Panc1 (cell line): ENCODE data around the gene KPNB1. TPM values are rescaled to one million over a fixed set of nuclear protein-coding genes. Genes with fewer than 3 reads are reported as not detected.

Experiments used
- ATAC-seq: fragments of 200-7000 bp; cut with Tn5 transposase; 2 replicates; pipeline ENCODE4 v1.9.1; 2020; ENCODE audit warnings: mild to moderate bottlenecking, moderate library complexity
- BruUV-seq: library from RNA; stranded (reverse); fragments of 400-500 nt; replicated peaks from 2 replicates; lab custom pipeline; 2021; lab: Mats Ljungman, UMichigan
- CTCF ChIA-PET: fragments of 300-600 bp; sonication (Branson Sonifier 250); formaldehyde crosslinking; loops from one replicate; lab custom pipeline; 2022; ENCODE audit warnings: antibody characterized with exemption; lab: Charles Lee
- POLR2A ChIA-PET: fragments of 300-600 bp; sonication (Branson Sonifier 250); formaldehyde crosslinking; loops from one replicate; lab custom pipeline; 2022; ENCODE audit warnings: antibody characterized with exemption; lab: Charles Lee
- DNase-seq: peaks from one replicate; pipeline ENCODE4 v3.0.0-alpha.2; 2010; ENCODE audit warnings: low read depth, low spot score
- H3K27ac ChIP-seq: 2 replicates; pipeline ENCODE4 v1.5.1; 2011; ENCODE audit warnings: mild to moderate bottlenecking, low read length, inconsistent platforms
- H3K27me3 ChIP-seq: fragments of 200-500 bp; sonication (Bioruptor generic); 2 replicates; pipeline ENCODE4 v1.6.0; 2014; ENCODE audit warnings: low read length, inconsistent platforms; ENCODE audit not compliant: control insufficient read depth, insufficient read depth
- H3K36me3 ChIP-seq: fragments of 200-500 bp; sonication (Bioruptor generic); 2 replicates; pipeline ENCODE4 v1.5.1; 2014; ENCODE audit warnings: inconsistent platforms, mild to moderate bottlenecking, low read length, moderate library complexity; ENCODE audit not compliant: control insufficient read depth, insufficient read depth
- H3K4me1 ChIP-seq: 2 replicates; pipeline ENCODE4 v1.5.1; 2011; ENCODE audit warnings: inconsistent platforms, mild to moderate bottlenecking, low read length, moderate library complexity; ENCODE audit not compliant: control insufficient read depth, insufficient read depth
- H3K4me3 ChIP-seq, 2 experiments: 2 replicates each; pipeline ENCODE4 v1.5.1; 2011 to 2012; ENCODE audit warnings: low read depth in 2 of 2, low read length in 2 of 2, mild to moderate bottlenecking in 2 of 2, inconsistent platforms in 1 of 2, moderate library complexity in 1 of 2
- H3K9me3 ChIP-seq: fragments of 200-500 bp; sonication (Bioruptor generic); 2 replicates; pipeline ENCODE4 v1.5.1; 2014; ENCODE audit warnings: low read depth, mild to moderate bottlenecking, inconsistent platforms, low read length, moderate library complexity; ENCODE audit not compliant: control insufficient read depth, insufficient read depth
- POLR2AphosphoS5 ChIP-seq: IDR thresholded peaks from 2 replicates; pipeline ENCODE4 v1.6.1; 2012; ENCODE audit warnings: mild to moderate bottlenecking, low read depth, low read length, moderate library complexity
- SIN3A ChIP-seq: IDR thresholded peaks from 2 replicates; pipeline ENCODE4 v1.6.1; 2012; ENCODE audit warnings: low read depth, mild to moderate bottlenecking, low read length, moderate library complexity, borderline replicate concordance; ENCODE audit not compliant: insufficient read depth
- TCF7L2 ChIP-seq: IDR thresholded peaks from 2 replicates; pipeline ENCODE4 v1.6.1; 2011; ENCODE audit warnings: mild to moderate bottlenecking, low read depth, low read length, inconsistent platforms
- in situ Hi-C: cut with HindIII; loops from 2 replicates; pipeline ENCODE4 v1.10.0; 2016; ENCODE audit warnings: low sequenced_read_pairs, low pct_unique_long_range_greater_than_20kb
- intact Hi-C: fragments of 100-400 bp; cut with micrococcal nuclease; formaldehyde crosslinking; loops from one replicate; pipeline ENCODE4 v1.10.0; 2022; ENCODE audit not compliant: unreplicated experiment
- total RNA-seq: library from RNA; stranded (reverse); gene quantifications from one replicate; pipeline ENCODE4 v1.2.1, GENCODE V29; 2021; ENCODE audit not compliant: unreplicated experiment
- TF ChIP-seq, protein P1 (sequence below), 2 experiments: IDR thresholded peaks; 2 replicates each; pipeline ENCODE4 v1.6.1; 2011 to 2012; ENCODE audit warnings: low read depth in 2 of 2, control low read depth in 1 of 2, low read length in 1 of 2, mild to moderate bottlenecking in 1 of 2, moderate library complexity in 1 of 2; ENCODE audit not compliant: insufficient read depth in 1 of 2
- TF ChIP-seq, protein P2 (sequence below): fragments of 450-650 bp; IDR thresholded peaks from 2 replicates; pipeline ENCODE4 v1.5.1; 2017; ENCODE audit warnings: mild to moderate bottlenecking

KPNB1 gene
- total RNA-seq, 1 experiment from 2014 or later = 666 TPM

DNA sequence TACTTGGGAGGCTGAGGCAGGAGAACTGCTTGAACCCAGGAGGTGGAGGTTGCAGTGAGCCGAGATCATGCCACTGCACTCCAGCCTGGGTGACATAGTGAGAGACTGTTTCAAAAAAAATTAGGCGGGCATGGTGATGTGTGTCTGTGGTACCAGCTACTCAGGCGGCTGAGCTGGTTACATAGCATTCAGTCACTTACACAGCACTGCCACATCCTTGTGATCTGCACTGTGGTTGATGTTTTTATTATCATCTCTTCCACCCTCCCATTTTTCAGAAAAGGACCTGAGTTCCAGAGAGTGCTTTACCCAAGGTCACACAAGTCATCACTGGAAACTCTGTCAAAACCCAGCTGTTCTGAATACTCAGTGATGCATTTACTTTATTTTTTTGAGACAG is 14.8 kb upstream of the KPNB1 start:
- CTCF ChIA-PET = no interaction called here
- H3K9me3 ChIP-seq = no peaks in the 10 kb centered on the region
- no peak for DNase-seq
- no peaks in the 10 kb centered on the region for H3K27me3 ChIP-seq
- no peak overlapping the region for H3K4me3 ChIP-seq
- H3K4me1 ChIP-seq = no peaks in the 10 kb centered on the region
- in situ Hi-C loops = no loop called here
- BruUV-seq = no TSS peak
- 0 out of 2 replicates have a peak, but pooled peaks have one; percentile 33 for ATAC-seq
- H3K36me3 ChIP-seq = no peaks in the 10 kb centered on the region
- intact Hi-C loops = no loop called here
- H3K27ac ChIP-seq = no peak overlapping the region
- TF ChIP-seq, protein P1, sequence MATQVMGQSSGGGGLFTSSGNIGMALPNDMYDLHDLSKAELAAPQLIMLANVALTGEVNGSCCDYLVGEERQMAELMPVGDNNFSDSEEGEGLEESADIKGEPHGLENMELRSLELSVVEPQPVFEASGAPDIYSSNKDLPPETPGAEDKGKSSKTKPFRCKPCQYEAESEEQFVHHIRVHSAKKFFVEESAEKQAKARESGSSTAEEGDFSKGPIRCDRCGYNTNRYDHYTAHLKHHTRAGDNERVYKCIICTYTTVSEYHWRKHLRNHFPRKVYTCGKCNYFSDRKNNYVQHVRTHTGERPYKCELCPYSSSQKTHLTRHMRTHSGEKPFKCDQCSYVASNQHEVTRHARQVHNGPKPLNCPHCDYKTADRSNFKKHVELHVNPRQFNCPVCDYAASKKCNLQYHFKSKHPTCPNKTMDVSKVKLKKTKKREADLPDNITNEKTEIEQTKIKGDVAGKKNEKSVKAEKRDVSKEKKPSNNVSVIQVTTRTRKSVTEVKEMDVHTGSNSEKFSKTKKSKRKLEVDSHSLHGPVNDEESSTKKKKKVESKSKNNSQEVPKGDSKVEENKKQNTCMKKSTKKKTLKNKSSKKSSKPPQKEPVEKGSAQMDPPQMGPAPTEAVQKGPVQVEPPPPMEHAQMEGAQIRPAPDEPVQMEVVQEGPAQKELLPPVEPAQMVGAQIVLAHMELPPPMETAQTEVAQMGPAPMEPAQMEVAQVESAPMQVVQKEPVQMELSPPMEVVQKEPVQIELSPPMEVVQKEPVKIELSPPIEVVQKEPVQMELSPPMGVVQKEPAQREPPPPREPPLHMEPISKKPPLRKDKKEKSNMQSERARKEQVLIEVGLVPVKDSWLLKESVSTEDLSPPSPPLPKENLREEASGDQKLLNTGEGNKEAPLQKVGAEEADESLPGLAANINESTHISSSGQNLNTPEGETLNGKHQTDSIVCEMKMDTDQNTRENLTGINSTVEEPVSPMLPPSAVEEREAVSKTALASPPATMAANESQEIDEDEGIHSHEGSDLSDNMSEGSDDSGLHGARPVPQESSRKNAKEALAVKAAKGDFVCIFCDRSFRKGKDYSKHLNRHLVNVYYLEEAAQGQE (IDR thresholded peaks at IDR 0.05; ENCODE audit: insufficient read depth in 1 of 2, low read depth in 2 of 2, low read length in 1 of 2) = no peak
- TF ChIP-seq POLR2AphosphoS5 (no peak), TCF7L2 (no peak), SIN3A (no peak)
- TF ChIP-seq, protein P2, sequence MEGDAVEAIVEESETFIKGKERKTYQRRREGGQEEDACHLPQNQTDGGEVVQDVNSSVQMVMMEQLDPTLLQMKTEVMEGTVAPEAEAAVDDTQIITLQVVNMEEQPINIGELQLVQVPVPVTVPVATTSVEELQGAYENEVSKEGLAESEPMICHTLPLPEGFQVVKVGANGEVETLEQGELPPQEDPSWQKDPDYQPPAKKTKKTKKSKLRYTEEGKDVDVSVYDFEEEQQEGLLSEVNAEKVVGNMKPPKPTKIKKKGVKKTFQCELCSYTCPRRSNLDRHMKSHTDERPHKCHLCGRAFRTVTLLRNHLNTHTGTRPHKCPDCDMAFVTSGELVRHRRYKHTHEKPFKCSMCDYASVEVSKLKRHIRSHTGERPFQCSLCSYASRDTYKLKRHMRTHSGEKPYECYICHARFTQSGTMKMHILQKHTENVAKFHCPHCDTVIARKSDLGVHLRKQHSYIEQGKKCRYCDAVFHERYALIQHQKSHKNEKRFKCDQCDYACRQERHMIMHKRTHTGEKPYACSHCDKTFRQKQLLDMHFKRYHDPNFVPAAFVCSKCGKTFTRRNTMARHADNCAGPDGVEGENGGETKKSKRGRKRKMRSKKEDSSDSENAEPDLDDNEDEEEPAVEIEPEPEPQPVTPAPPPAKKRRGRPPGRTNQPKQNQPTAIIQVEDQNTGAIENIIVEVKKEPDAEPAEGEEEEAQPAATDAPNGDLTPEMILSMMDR = no peak
- POLR2A ChIA-PET = no interaction called here

DNA sequence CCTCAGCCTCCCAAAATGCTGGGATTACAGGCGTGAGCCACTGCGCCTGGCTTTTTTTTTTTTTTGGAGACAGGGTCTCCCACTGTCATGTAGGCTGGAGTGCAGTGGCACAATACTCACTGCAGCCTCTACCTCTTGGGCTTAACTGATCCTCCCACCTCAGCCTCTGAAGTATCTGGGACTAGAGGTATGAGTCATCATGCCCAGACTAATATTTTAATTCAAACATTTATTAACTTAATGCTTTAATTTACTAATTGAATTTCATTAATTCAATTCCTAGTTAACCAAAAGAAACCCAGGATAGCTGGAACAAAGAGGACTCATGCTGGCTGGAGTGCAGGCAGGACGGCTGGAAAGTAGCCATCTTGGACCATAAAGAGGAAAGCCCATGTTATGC is 14.0 kb upstream of the KPNB1 start:
- H3K4me1 ChIP-seq = no peaks in the 10 kb centered on the region
- intact Hi-C loops (no loop called here), in situ Hi-C loops (no loop called here)
- BruUV-seq = no TSS peak
- ATAC-seq = no peak
- H3K36me3 ChIP-seq = no peaks in the 10 kb centered on the region
- H3K4me3 ChIP-seq = no peak overlapping the region
- H3K27me3 ChIP-seq = no peaks in the 10 kb centered on the region
- no peaks in the 10 kb centered on the region for H3K9me3 ChIP-seq
- CTCF ChIA-PET = no interaction called here
- H3K27ac ChIP-seq = no peak overlapping the region
- POLR2A ChIA-PET = interaction anchor here (0.6 to 0.7 kb wide), 3 partner anchors 12 to 41 kb away, joined by 3 to 9 read pairs (median 7); no protein-coding TSS in a partner anchor
- DNase-seq = no peak
- TF ChIP-seq POLR2AphosphoS5 = no peak
- no peak for TF ChIP-seq SIN3A
- TF ChIP-seq, protein P1 (IDR thresholded peaks at IDR 0.05; ENCODE audit: insufficient read depth in 1 of 2, low read depth in 2 of 2, low read length in 1 of 2) = no peak
- TF ChIP-seq, protein P2 = no peak
- no peak for TF ChIP-seq TCF7L2
